Tibial nerve (tissue), 4 donors: ENCODE measurements around the gene CFAP61. TPM values are rescaled to one million over a fixed set of nuclear protein-coding genes. Genes with fewer than 3 reads are reported as not detected.

Experiments used
- DNase-seq, 2 donors: peaks; one replicate each; pipeline ENCODE4 v3.0.0-alpha.2; 2019; ENCODE audit warnings: low spot score in 2 of 2
- H3K27ac ChIP-seq, 4 donors: fragments of 200-600 bp; sonication (generic) in 3 of 4; one replicate each; pipeline ENCODE4 v1.5.1; 2017 to 2019; ENCODE audit warnings: mild to moderate bottlenecking in 1 of 4
- H3K27me3 ChIP-seq, 2 donors: fragments of 200-600 bp; sonication (generic) in 1 of 2; one replicate each; pipeline versions ENCODE4 v1.5.1 to v1.6.0; 2017 to 2019
- H3K36me3 ChIP-seq, 3 donors: fragments of 200-600 bp; sonication (generic); one replicate each; pipeline ENCODE4 v1.5.1; 2018 to 2019
- H3K4me1 ChIP-seq, 4 donors: fragments of 200-600 bp; sonication (generic) in 3 of 4; one replicate each; pipeline ENCODE4 v1.5.1; 2017 to 2019
- H3K4me3 ChIP-seq, 4 donors: fragments of 200-600 bp; sonication (generic) in 3 of 4; one replicate each; pipeline ENCODE4 v1.5.1; 2017 to 2019; ENCODE audit warnings: mild to moderate bottlenecking in 1 of 4, moderate library complexity in 1 of 4
- H3K9me3 ChIP-seq, 4 donors: fragments of 200-600 bp; sonication (generic) in 3 of 4; one replicate each; pipeline ENCODE4 v1.5.1; 2017 to 2019
- EP300 ChIP-seq, 2 donors: sonication (generic); formaldehyde crosslinking; IDR thresholded peaks; one replicate each; pipeline ENCODE4 v1.6.1; 2017; ENCODE audit warnings: antibody characterized with exemption in 2 of 2, mild to moderate bottlenecking in 1 of 2
- POLR2A ChIP-seq, 2 donors: fragments of 450-650 bp; IDR thresholded peaks; one replicate each; pipeline ENCODE4 v1.6.1; 2017; ENCODE audit warnings: antibody characterized with exemption in 2 of 2, mild to moderate bottlenecking in 2 of 2, moderate library complexity in 2 of 2
- WGBS, 2 donors: methylation state at CpG; one replicate each; pipeline ENCODE4 v1.1.5; 2018; 5-methylcytosine and 5-hydroxymethylcytosine counted together
- total RNA-seq, 4 donors: library from RNA; depleted of rRNA; stranded (reverse); fragments of >200 nt; gene quantifications; one replicate each; pipeline ENCODE4 v1.1.0, GENCODE V29; 2016
- TF ChIP-seq, protein P1 (sequence below), 5 experiments: fragments of 200-600 bp in 3 of 5; fragments of 450-650 bp in 2 of 5; sonication (generic) in 3 of 5; IDR thresholded peaks; one replicate each; pipeline ENCODE4 v1.5.1; 2016 to 2019; ENCODE audit warnings: antibody characterized with exemption in 5 of 5, mild to moderate bottlenecking in 3 of 5, moderate library complexity in 2 of 5

CFAP61 gene
- total RNA-seq, 4 donors from 2014 or later = 0.21 to 1.5 (median 0.60) TPM; not detected in 1

DNA sequence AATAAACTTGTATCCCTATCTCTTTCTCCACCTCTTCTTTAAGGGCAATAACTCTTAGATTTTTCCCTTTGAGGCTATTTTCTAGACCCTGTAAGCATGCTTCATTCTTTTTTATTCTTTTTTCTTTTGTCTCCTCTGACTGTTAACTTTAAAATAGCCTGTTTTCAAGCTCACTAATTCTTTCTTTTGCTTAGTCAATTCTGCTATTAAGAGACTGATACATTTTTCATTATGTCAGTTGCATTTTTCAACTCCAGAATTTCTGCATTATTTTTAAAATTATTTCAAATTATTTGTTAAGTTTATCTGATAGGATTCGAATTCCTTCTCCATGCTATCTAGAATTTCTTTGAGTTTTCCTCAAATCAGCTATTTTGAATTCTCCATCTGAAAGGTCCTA lies 84.0 kb downstream of the CFAP61 start:
- no peak for DNase-seq
- H3K4me1 ChIP-seq = no peaks in the 10 kb centered on the region
- peaks cover 0 to 44% (median 2%) of the 10 kb centered on the region in 4 donors for H3K9me3 ChIP-seq
- TF ChIP-seq, protein P1, sequence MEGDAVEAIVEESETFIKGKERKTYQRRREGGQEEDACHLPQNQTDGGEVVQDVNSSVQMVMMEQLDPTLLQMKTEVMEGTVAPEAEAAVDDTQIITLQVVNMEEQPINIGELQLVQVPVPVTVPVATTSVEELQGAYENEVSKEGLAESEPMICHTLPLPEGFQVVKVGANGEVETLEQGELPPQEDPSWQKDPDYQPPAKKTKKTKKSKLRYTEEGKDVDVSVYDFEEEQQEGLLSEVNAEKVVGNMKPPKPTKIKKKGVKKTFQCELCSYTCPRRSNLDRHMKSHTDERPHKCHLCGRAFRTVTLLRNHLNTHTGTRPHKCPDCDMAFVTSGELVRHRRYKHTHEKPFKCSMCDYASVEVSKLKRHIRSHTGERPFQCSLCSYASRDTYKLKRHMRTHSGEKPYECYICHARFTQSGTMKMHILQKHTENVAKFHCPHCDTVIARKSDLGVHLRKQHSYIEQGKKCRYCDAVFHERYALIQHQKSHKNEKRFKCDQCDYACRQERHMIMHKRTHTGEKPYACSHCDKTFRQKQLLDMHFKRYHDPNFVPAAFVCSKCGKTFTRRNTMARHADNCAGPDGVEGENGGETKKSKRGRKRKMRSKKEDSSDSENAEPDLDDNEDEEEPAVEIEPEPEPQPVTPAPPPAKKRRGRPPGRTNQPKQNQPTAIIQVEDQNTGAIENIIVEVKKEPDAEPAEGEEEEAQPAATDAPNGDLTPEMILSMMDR (IDR thresholded peaks at IDR 0.05) = no peak
- TF ChIP-seq EP300 (IDR thresholded peaks at IDR 0.05) (no peak), POLR2A (IDR thresholded peaks at IDR 0.05) (no peak)
- H3K27ac ChIP-seq = no peak overlapping the region
- WGBS, 2 donors = 67 to 74% methylated on average over 1 of the region's 1 CpG
- no peak overlapping the region for H3K4me3 ChIP-seq
- H3K36me3 ChIP-seq = no peaks in the 10 kb centered on the region
- H3K27me3 ChIP-seq = no peaks in the 10 kb centered on the region

DNA sequence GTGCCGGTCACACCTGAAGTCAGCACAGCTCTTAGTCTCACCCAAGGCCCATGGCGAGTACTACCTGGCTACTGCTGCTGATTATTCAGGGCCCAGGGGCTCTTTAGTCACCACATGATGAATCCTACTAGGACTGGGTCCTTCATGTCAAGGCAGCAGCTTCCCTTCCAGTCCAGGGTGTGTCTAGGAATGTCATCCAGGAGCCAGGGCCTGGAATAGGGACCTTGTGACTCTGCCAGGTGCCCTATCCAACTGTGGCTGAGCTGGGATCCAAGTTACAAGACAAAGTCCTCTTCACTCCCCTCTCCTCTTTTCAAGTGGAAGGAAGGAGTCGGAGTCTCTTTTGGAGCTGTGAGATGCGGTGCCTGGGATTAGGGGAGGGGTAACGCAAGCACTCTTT lies 85.5 kb downstream of the CFAP61 start:
- DNase-seq = no peak
- Histone ChIP-seq H3K27me3 (no peaks in the 10 kb centered on the region), H3K4me1 (no peaks in the 10 kb centered on the region), H3K27ac (no peak overlapping the region), H3K9me3 (peaks cover 0 to 44% (median 2%) of the 10 kb centered on the region in 4 donors), H3K36me3 (no peaks in the 10 kb centered on the region), H3K4me3 (no peak overlapping the region)
- TF ChIP-seq EP300 (IDR thresholded peaks at IDR 0.05) (no peak), POLR2A (IDR thresholded peaks at IDR 0.05) (no peak)
- TF ChIP-seq, protein P1 (IDR thresholded peaks at IDR 0.05) = no peak
- WGBS, 2 donors = 87 to 94% methylated on average over 5 of the region's 5 CpGs

GRCh38 chr20:20138301-20139064 lies 86.2 kb downstream of the CFAP61 start:
- no peak for DNase-seq
- Histone ChIP-seq H3K9me3 (peaks cover 0 to 38% (median 2%) of the 10 kb centered on the region in 4 donors), H3K4me1 (no peaks in the 10 kb centered on the region), H3K4me3 (no peak overlapping the region), H3K27me3 (no peaks in the 10 kb centered on the region), H3K36me3 (no peaks in the 10 kb centered on the region), H3K27ac (no peak overlapping the region)
- WGBS, 2 donors = 69 to 70% methylated on average over 4 of the region's 4 CpGs
- no peak for TF ChIP-seq EP300 (IDR thresholded peaks at IDR 0.05)
- TF ChIP-seq, protein P1 (IDR thresholded peaks at IDR 0.05) = no peak

DNA sequence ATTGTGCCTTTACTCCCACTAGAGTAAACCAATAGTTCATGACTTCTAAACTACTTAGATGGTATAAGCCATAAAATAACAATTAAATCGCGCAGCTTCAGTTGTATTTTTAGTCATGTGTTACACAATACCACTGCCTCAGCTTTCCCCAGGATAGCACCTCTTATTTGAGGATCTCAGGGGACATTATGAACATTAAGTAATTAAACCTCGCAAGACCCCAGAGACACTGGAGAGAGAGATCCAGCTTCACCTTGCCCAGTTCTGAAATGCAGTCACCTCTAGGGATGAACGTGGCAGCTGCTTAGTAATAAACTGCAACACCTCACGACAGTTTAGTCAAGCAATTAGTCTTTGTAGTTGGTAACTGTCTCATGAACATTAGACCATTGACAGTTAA lies 87.1 kb downstream of the CFAP61 start:
- no peak overlapping the region for H3K27ac ChIP-seq
- no peak for DNase-seq
- H3K36me3 ChIP-seq = no peaks in the 10 kb centered on the region
- H3K27me3 ChIP-seq = no peaks in the 10 kb centered on the region
- H3K4me1 ChIP-seq = no peaks in the 10 kb centered on the region
- WGBS, 2 donors = 65% methylated on average over 5 of the region's 5 CpGs
- H3K4me3 ChIP-seq = no peak overlapping the region
- TF ChIP-seq, protein P1 (IDR thresholded peaks at IDR 0.05) = no peak
- TF ChIP-seq POLR2A (IDR thresholded peaks at IDR 0.05) (no peak), EP300 (IDR thresholded peaks at IDR 0.05) (no peak)
- H3K9me3 ChIP-seq = peaks cover 0 to 30% (median 2%) of the 10 kb centered on the region in 4 donors

DNA sequence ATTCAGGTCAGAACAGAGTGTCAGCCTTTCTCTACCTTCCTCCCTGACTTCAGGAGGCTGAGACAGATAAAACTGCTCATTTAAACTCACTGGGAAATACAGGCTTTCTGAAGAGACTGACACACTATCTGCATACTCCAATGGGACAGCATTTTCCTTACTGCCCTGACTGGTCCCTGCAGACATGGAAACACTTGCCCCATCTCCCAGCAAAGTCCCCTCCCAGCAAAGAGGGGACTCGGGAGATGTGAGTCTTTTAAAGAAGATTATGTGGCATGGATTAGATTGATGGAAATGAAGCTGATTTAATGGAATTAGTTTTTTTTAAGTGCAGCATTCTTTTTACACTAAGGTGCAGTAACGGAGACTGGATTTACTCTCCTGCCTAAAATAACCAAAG lies 90.8 kb downstream of the CFAP61 start:
- no peak for TF ChIP-seq EP300 (IDR thresholded peaks at IDR 0.05)
- TF ChIP-seq POLR2A (IDR thresholded peaks at IDR 0.05) = no peak
- TF ChIP-seq, protein P1 (IDR thresholded peaks at IDR 0.05) = no peak
- Histone ChIP-seq H3K4me3 (no peak overlapping the region), H3K9me3 (peaks cover 0 to 11% (median 0%) of the 10 kb centered on the region in 4 donors), H3K27ac (no peak overlapping the region), H3K27me3 (no peaks in the 10 kb centered on the region), H3K4me1 (no peaks in the 10 kb centered on the region), H3K36me3 (no peaks in the 10 kb centered on the region)
- no peak for DNase-seq
- 72 to 75% methylated on average over 2 of the region's 2 CpGs for WGBS, 2 donors
